ENCODE measurements around the gene KCNB1. TPM values are rescaled to one million over a fixed set of nuclear protein-coding genes. Genes with fewer than 3 reads are reported as not detected.

The KCNB1 gene
- total RNA-seq, 1 experiment from 2014 or later = 0.68 TPM

DNA sequence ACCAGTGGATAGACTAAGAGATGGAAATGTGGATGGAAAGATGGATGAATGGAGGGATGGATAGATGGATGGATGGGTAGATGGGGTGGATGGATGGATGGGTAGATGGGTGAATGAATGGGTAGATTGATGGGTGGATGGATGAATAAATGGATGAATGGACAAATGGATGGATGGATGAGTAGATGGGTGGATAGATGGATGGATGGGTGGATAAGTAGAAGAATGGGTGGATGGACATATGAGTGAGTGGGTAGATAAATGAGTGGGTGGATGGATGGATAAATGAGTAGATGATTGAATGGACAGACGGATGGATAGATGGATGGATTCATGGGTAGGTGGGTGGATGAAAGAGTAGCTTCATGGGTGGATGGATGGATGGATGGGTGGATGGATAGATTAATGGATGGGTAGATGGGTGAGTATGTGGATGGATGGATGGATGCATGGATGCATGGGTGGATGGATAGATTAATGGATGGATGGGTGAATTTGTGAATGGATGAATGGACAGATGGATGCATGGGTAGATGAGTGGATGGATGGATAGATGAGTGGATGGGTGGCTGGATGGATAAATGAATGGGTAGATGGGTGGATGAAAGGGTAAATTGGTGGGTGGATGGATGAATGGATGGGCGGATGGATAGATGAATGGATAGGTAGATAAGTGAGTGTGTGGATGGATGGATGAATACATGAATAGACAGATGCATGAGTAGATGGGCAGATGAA lies 29.5 kb upstream of the KCNB1 start:
- H3K27me3 Mint-ChIP-seq (ENCODE audit: low read depth) = no peaks in the 10 kb centered on the region
- no peak overlapping the region for H3K4ac ChIP-seq (ENCODE audit: low read depth, low read length)

More for the DNA sequence above, 29.5 kb upstream of the KCNB1 start:
- no peak overlapping the region for H3K4me3 Mint-ChIP-seq
- no peaks in the 10 kb centered on the region for H3K79me2 ChIP-seq (ENCODE audit: insufficient read depth, low read length)
- 100% methylated on average over 1 of the region's 2 CpGs for WGBS (ENCODE audit: extremely low coverage, insufficient read length, low lambda C conversion rate)
- no peak overlapping the region for H3K9ac ChIP-seq (ENCODE audit: extremely low read depth, insufficient read length, low read length)
- no peak for TF ChIP-seq CTCF (conservative IDR thresholded peaks at IDR 0.05)
- H3K4me2 ChIP-seq (ENCODE audit: insufficient read depth, insufficient read length, low read length) = no peak overlapping the region
- H3K4me1 Mint-ChIP-seq = peaks cover 2 to 5% of the 10 kb centered on the region in 2 experiments; a peak in 2 of 4 replicates
- no peak overlapping the region for H3K14ac ChIP-seq (ENCODE audit: insufficient read depth, low read length)
- H3T11ph ChIP-seq (ENCODE audit: low read length) = no peak overlapping the region
- no peaks in the 10 kb centered on the region for H3K9me3 Mint-ChIP-seq
- H3K9me3 ChIP-seq (ENCODE audit: control insufficient read depth, low read depth, low read length) = no peaks in the 10 kb centered on the region
- no peaks in the 10 kb centered on the region for H3K23me2 ChIP-seq (ENCODE audit: insufficient read length, low read depth, low read length, poor library complexity, severe bottlenecking)
- no peak overlapping the region for H3K23ac ChIP-seq (ENCODE audit: insufficient read length, low read depth, low read length)
- no peak overlapping the region for H3K27ac ChIP-seq (ENCODE audit: insufficient read length, low read depth, low read length)
- no peak overlapping the region for H2AK5ac ChIP-seq (ENCODE audit: insufficient read length, low read length)
- no peak overlapping the region for H3K56ac ChIP-seq (ENCODE audit: insufficient read length, low read depth, low read length)
- H3K36me3 Mint-ChIP-seq (ENCODE audit: insufficient read depth in 1 of 3, low read depth in 3 of 3) = peaks cover 2 to 13% (median 5%) of the 10 kb centered on the region in 3 experiments; a peak in 6 of 7 replicates
- no peaks in the 10 kb centered on the region for H3K79me1 ChIP-seq (ENCODE audit: insufficient read depth, low read depth, low read length, poor library complexity, severe bottlenecking)
- H4K91ac ChIP-seq (ENCODE audit: insufficient read length, low read depth, low read length) = no peak overlapping the region
- H3K18ac ChIP-seq (ENCODE audit: insufficient read length, low read depth, low read length) = no peak overlapping the region
- no peaks in the 10 kb centered on the region for H3K4me1 ChIP-seq (ENCODE audit: insufficient read depth, low read length)
- H4K20me1 ChIP-seq (ENCODE audit: control insufficient read depth, insufficient read depth, insufficient read length) = no peaks in the 10 kb centered on the region
- H2BK20ac ChIP-seq (ENCODE audit: low read depth, low read length, poor library complexity, severe bottlenecking) = no peak overlapping the region
- H4K5ac ChIP-seq (ENCODE audit: insufficient read length, low read depth, low read length) = no peak overlapping the region
- H2BK15ac ChIP-seq (ENCODE audit: low read depth, low read length) = no peak overlapping the region
- no peak overlapping the region for H2AFZ ChIP-seq (ENCODE audit: low read length)
- H2BK5ac ChIP-seq (ENCODE audit: insufficient read length, low read length) = no peak overlapping the region
- H3K27me3 ChIP-seq (ENCODE audit: insufficient read depth, low read length) = no peaks in the 10 kb centered on the region
- no peak overlapping the region for H2BK12ac ChIP-seq (ENCODE audit: insufficient read length, low read depth, low read length)
- H3K27ac Mint-ChIP-seq = no peak overlapping the region
- no peak for DNase-seq
- no peak overlapping the region for H4K8ac ChIP-seq (replicated peaks; ENCODE audit: insufficient read length, low read depth, low read length)
- H2BK120ac ChIP-seq (ENCODE audit: low read depth, low read length, poor library complexity, severe bottlenecking) = no peak overlapping the region

All from H9 (cell line).